ENCODE measurements around the gene LCE5A.
"Not testable (repeated sequence)": the region's sequence is repeated elsewhere in the genome, so short reads cannot be mapped to it uniquely, and the experiment has no call there.

The LCE5A gene

GRCh38 chr1:152546704-152547103 is 36.1 kb downstream of the LCE5A start (continued):
- TF ChIP-seq TSHZ2 (CRISPR knock-in tag; IDR thresholded peaks at IDR 0.05) (no peak), RARB (CRISPR knock-in tag; IDR thresholded peaks at IDR 0.05) (no peak), ZNF8 (CRISPR knock-in tag; IDR thresholded peaks at IDR 0.05) (no peak), CSDC2 (CRISPR knock-in tag; IDR thresholded peaks at IDR 0.05) (no peak), POU6F1 (CRISPR knock-in tag; IDR thresholded peaks at IDR 0.05; ENCODE audit: borderline replicate concordance, low read depth) (no peak), GLIS3 (CRISPR knock-in tag; IDR thresholded peaks at IDR 0.05) (no peak)

GRCh38 chr1:152548358-152548757 is 37.8 kb downstream of the LCE5A start:
- ATAC-seq, result not testable (repeated sequence)

All from SK-N-SH treated with all-trans-retinoic acid at 6 μM for 48 hours (cell line).